BLaER1 (cell line): ENCODE measurements around the gene SDK1.

Experiments used
- H3K27ac ChIP-seq: shearing (Covaris generic); formaldehyde crosslinking; 2 replicates; pipeline ENCODE4 v1.8.1; 2022
- H3K27me3 ChIP-seq: shearing (Covaris generic); formaldehyde crosslinking; 2 replicates; pipeline ENCODE4 v1.8.1; 2022
- H3K36me3 ChIP-seq: shearing (Covaris generic); formaldehyde crosslinking; 2 replicates; pipeline ENCODE4 v1.8.1; 2022
- H3K4me1 ChIP-seq: shearing (Covaris generic); formaldehyde crosslinking; 2 replicates; pipeline ENCODE4 v1.8.1; 2022
- H3K4me2 ChIP-seq: shearing (Covaris generic); formaldehyde crosslinking; 2 replicates; pipeline ENCODE4 v1.8.1; 2022
- H3K4me3 ChIP-seq: shearing (Covaris generic); formaldehyde crosslinking; 2 replicates; pipeline ENCODE4 v1.8.1; 2022
- H3K9ac ChIP-seq: shearing (Covaris generic); formaldehyde crosslinking; 2 replicates; pipeline ENCODE4 v1.8.1; 2022
- H3K9me3 ChIP-seq: shearing (Covaris generic); formaldehyde crosslinking; 2 replicates; pipeline ENCODE4 v1.8.1; 2022
- H4K20me1 ChIP-seq: shearing (Covaris generic); formaldehyde crosslinking; 2 replicates; pipeline ENCODE4 v1.8.1; 2022
- Cebpa-rat ChIP-seq: shearing (Covaris generic); IDR thresholded peaks from 2 replicates; pipeline ENCODE4 v1.8.1; 2022

SDK1 gene

GRCh38 chr7:3397324-3397723 is 96.3 kb downstream of the SDK1 start:
- no peaks in the 10 kb centered on the region for H3K4me1 ChIP-seq
- H3K4me3 ChIP-seq = no peak overlapping the region
- H3K27me3 ChIP-seq = no peaks in the 10 kb centered on the region
- H3K27ac ChIP-seq = no peak overlapping the region
- no peaks in the 10 kb centered on the region for H3K36me3 ChIP-seq
- peaks cover 26% of the 10 kb centered on the region for H3K9me3 ChIP-seq
- TF ChIP-seq Cebpa-rat = no peak
- H3K4me2 ChIP-seq = no peak overlapping the region
- no peak overlapping the region for H3K9ac ChIP-seq
- no peaks in the 10 kb centered on the region for H4K20me1 ChIP-seq

GRCh38 chr7:3399858-3400257 is 98.8 kb downstream of the SDK1 start:
- no peak for TF ChIP-seq Cebpa-rat
- H3K4me2 ChIP-seq = no peak overlapping the region
- H3K27me3 ChIP-seq = no peaks in the 10 kb centered on the region
- H3K9me3 ChIP-seq = peaks cover 20% of the 10 kb centered on the region
- no peaks in the 10 kb centered on the region for H4K20me1 ChIP-seq
- H3K36me3 ChIP-seq = no peaks in the 10 kb centered on the region
- H3K4me3 ChIP-seq = no peak overlapping the region
- H3K4me1 ChIP-seq = no peaks in the 10 kb centered on the region
- H3K9ac ChIP-seq = no peak overlapping the region
- H3K27ac ChIP-seq = no peak overlapping the region

- no peaks in the 10 kb centered on the region for H4K20me1 ChIP-seq
- no peak overlapping the region for H3K27ac ChIP-seq
- no peak for TF ChIP-seq Cebpa-rat
- no peak overlapping the region for H3K4me3 ChIP-seq
- no peaks in the 10 kb centered on the region for H3K27me3 ChIP-seq
- no peaks in the 10 kb centered on the region for H3K36me3 ChIP-seq
- no peaks in the 10 kb centered on the region for H3K9me3 ChIP-seq
- H3K9ac ChIP-seq = no peak overlapping the region
- peaks cover 11% of the 10 kb centered on the region for H3K4me1 ChIP-seq
- H3K4me2 ChIP-seq = no peak overlapping the region
Observed at GRCh38 chr7:3404501-3404900, 103.4 kb downstream of the SDK1 start.

GRCh38 chr7:3408814-3409595 is 108.0 kb downstream of the SDK1 start:
- H3K4me2 ChIP-seq = peak overlapping the region; percentile 33

GRCh38 chr7:3412871-3413270 is 111.8 kb downstream of the SDK1 start:
- no peaks in the 10 kb centered on the region for H3K9me3 ChIP-seq
- no peak overlapping the region for H3K4me2 ChIP-seq
- peaks cover 14% of the 10 kb centered on the region for H3K4me1 ChIP-seq
- no peaks in the 10 kb centered on the region for H3K27me3 ChIP-seq
- H3K36me3 ChIP-seq = no peaks in the 10 kb centered on the region
- TF ChIP-seq Cebpa-rat = no peak
- no peak overlapping the region for H3K9ac ChIP-seq
- H3K4me3 ChIP-seq = no peak overlapping the region
- H4K20me1 ChIP-seq = no peaks in the 10 kb centered on the region
- no peak overlapping the region for H3K27ac ChIP-seq

More at GRCh38 chr7:3408814-3409595, 108.0 kb downstream of the SDK1 start:
- Histone ChIP-seq H3K27me3 (no peaks in the 10 kb centered on the region), H3K9ac (no peak overlapping the region), H3K9me3 (no peaks in the 10 kb centered on the region), H3K4me1 (peaks cover 14% of the 10 kb centered on the region), H4K20me1 (no peaks in the 10 kb centered on the region), H3K36me3 (no peaks in the 10 kb centered on the region), H3K27ac (no peak overlapping the region), H3K4me3 (no peak overlapping the region)
- no peak for TF ChIP-seq Cebpa-rat

GRCh38 chr7:3415861-3416312 is 114.8 kb downstream of the SDK1 start:
- no peak overlapping the region for H3K4me3 ChIP-seq
- no peaks in the 10 kb centered on the region for H4K20me1 ChIP-seq
- H3K9ac ChIP-seq = no peak overlapping the region
- no peak overlapping the region for H3K27ac ChIP-seq
- peaks cover 3% of the 10 kb centered on the region; the same call in 1 of the 2 replicates for H3K9me3 ChIP-seq
- H3K27me3 ChIP-seq = no peaks in the 10 kb centered on the region
- H3K36me3 ChIP-seq = no peaks in the 10 kb centered on the region
- no peaks in the 10 kb centered on the region for H3K4me1 ChIP-seq
- TF ChIP-seq Cebpa-rat = no peak
- no peak overlapping the region for H3K4me2 ChIP-seq

GRCh38 chr7:3416453-3416852 is 115.4 kb downstream of the SDK1 start:
- Histone ChIP-seq H3K4me3 (no peak overlapping the region), H3K9me3 (peaks cover 8% of the 10 kb centered on the region), H3K36me3 (no peaks in the 10 kb centered on the region), H3K9ac (no peak overlapping the region), H3K4me1 (no peaks in the 10 kb centered on the region), H3K4me2 (no peak overlapping the region), H4K20me1 (no peaks in the 10 kb centered on the region), H3K27ac (no peak overlapping the region), H3K27me3 (no peaks in the 10 kb centered on the region)
- TF ChIP-seq Cebpa-rat = no peak

GRCh38 chr7:3425087-3425486 is 124.0 kb downstream of the SDK1 start:
- Histone ChIP-seq H3K36me3 (no peaks in the 10 kb centered on the region), H3K27me3 (no peaks in the 10 kb centered on the region), H3K9ac (no peak overlapping the region), H3K4me2 (no peak overlapping the region), H4K20me1 (no peaks in the 10 kb centered on the region), H3K27ac (no peak overlapping the region), H3K4me1 (no peaks in the 10 kb centered on the region), H3K4me3 (no peak overlapping the region), H3K9me3 (peaks cover 21% of the 10 kb centered on the region)
- TF ChIP-seq Cebpa-rat = no peak

- H3K4me2 ChIP-seq = no peak overlapping the region
- H3K27ac ChIP-seq = no peak overlapping the region
- H3K36me3 ChIP-seq = no peaks in the 10 kb centered on the region
- H3K27me3 ChIP-seq = no peaks in the 10 kb centered on the region
- H3K4me3 ChIP-seq = no peak overlapping the region
- H3K9me3 ChIP-seq = peaks cover 17% of the 10 kb centered on the region
- no peak overlapping the region for H3K9ac ChIP-seq
- no peaks in the 10 kb centered on the region for H3K4me1 ChIP-seq
- TF ChIP-seq Cebpa-rat = no peak
- H4K20me1 ChIP-seq = no peaks in the 10 kb centered on the region
Observed at GRCh38 chr7:3426064-3426463, 125.0 kb downstream of the SDK1 start.

GRCh38 chr7:3427957-3428356 is 126.9 kb downstream of the SDK1 start:
- TF ChIP-seq Cebpa-rat = no peak
- Histone ChIP-seq H3K4me2 (no peak overlapping the region), H3K36me3 (no peaks in the 10 kb centered on the region), H3K9ac (no peak overlapping the region), H4K20me1 (no peaks in the 10 kb centered on the region), H3K27me3 (no peaks in the 10 kb centered on the region), H3K9me3 (no peaks in the 10 kb centered on the region), H3K27ac (no peak overlapping the region), H3K4me1 (no peaks in the 10 kb centered on the region), H3K4me3 (no peak overlapping the region)
